Mesothelial cell of epicardium (in vitro differentiated cells): ENCODE measurements around the gene ACTRT3. TPM values are rescaled to one million over a fixed set of nuclear protein-coding genes. Genes with fewer than 3 reads are reported as not detected.

Experiments
- DNase-seq, 2 experiments: peaks; one replicate each; pipeline ENCODE4 v3.0.0; 2021; ENCODE audit warnings: low spot score in 2 of 2; ENCODE audit not compliant: unreplicated experiment in 2 of 2
- H3K27ac Mint-ChIP-seq: 2 replicates; pipeline ENCODE4 v1.8.0; 2021; ENCODE audit warnings: mixed read lengths
- H3K27me3 Mint-ChIP-seq: 2 replicates; pipeline ENCODE4 v1.8.0; 2021; ENCODE audit warnings: low read depth, mixed read lengths
- H3K36me3 Mint-ChIP-seq: 2 replicates; pipeline ENCODE4 v1.8.0; 2021; ENCODE audit warnings: mixed read lengths
- H3K4me1 Mint-ChIP-seq: 2 replicates; pipeline ENCODE4 v1.8.0; 2021; ENCODE audit warnings: mixed read lengths
- H3K4me3 Mint-ChIP-seq: 2 replicates; pipeline ENCODE4 v1.8.0; 2021; ENCODE audit warnings: mild to moderate bottlenecking, moderate library complexity, mixed read lengths
- H3K9me3 Mint-ChIP-seq: 2 replicates; pipeline ENCODE4 v1.8.0; 2021; ENCODE audit warnings: mixed read lengths
- CTCF ChIP-seq: fragments of 200-600 bp; sonication (generic); IDR thresholded peaks from one replicate; pipeline ENCODE4 v1.5.0; 2021; ENCODE audit warnings: antibody characterized with exemption; ENCODE audit not compliant: unreplicated experiment
- total RNA-seq: library from RNA; stranded (reverse); gene quantifications from 3 replicates; pipeline ENCODE4 v1.2.1, GENCODE V29; 2021

ACTRT3 gene
- total RNA-seq, 1 donor from 2014 or later = 3.5 TPM

GRCh38 chr3:169772305-169772896, 3.0 kb upstream of the ACTRT3 start:
- Mint-ChIP-seq H3K36me3 (peaks cover 5% of the 10 kb centered on the region), H3K4me1 (peaks cover 33% of the 10 kb centered on the region), H3K27me3 (no peaks in the 10 kb centered on the region), H3K4me3 (peak overlapping the region; percentile 96), H3K27ac (peak overlapping the region; percentile 99), H3K9me3 (no peaks in the 10 kb centered on the region)
- DNase-seq = peak in 1 of 2 experiments; percentile 71
- no peak for TF ChIP-seq CTCF

- TF ChIP-seq CTCF = no peak
- Mint-ChIP-seq H3K4me3 (peak overlapping the region; percentile 96), H3K36me3 (peaks cover 3% of the 10 kb centered on the region), H3K4me1 (peaks cover 33% of the 10 kb centered on the region), H3K27me3 (no peaks in the 10 kb centered on the region), H3K9me3 (no peaks in the 10 kb centered on the region), H3K27ac (peak overlapping the region; percentile 99)
- peak; percentile 26 to 65 for DNase-seq
These were observed 2.3 kb upstream of the ACTRT3 start for GRCh38 chr3:169771497-169772304.

DNA sequence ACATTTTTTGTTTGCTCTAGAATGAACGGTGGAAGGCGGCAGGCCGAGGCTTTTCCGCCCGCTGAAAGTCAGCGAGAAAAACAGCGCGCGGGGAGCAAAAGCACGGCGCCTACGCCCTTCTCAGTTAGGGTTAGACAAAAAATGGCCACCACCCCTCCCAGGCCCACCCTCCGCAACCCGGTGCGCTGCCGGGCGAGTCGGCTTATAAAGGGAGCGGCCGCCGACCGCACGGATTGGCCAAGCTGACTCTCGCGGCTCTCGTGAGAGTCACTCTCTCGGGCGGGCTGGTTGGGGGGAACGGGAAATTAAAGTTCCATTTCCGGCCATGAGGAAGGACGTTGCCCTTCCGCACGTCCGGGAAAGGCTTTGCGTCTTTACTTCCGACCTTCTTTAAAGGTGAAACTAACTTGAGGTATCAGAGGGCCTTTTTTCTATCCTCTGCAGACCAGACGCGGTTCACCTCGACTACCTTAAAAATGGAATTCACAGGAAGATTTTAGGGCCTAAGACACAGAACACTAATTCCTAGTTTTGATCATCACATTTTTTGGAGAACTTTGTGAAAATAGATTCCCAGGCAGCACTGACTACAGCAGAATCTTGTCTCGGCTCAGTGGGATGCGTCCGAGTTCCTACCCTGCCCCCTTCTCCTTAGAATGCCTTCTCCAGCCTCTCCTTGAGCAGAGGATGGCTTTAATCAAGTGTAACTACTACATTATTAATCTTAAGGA, 4.3 kb downstream of the ACTRT3 start, which contains the start of gene TERC:
Gene TERC, minus strand, starts transcription at position 179 of the 731 bp plus-strand sequence.
- Mint-ChIP-seq H3K4me1 (peaks cover 8% of the 10 kb centered on the region), H3K9me3 (peaks cover 19% of the 10 kb centered on the region), H3K36me3 (peaks cover 12% of the 10 kb centered on the region), H3K27ac (peak within 1 kb of the TSS; percentile 96), H3K27me3 (no peaks in the 10 kb centered on the region), H3K4me3 (peak within 1 kb of the TSS; percentile 81)
- no peak for TF ChIP-seq CTCF
- peak; percentile 65 to 76 for DNase-seq

- Mint-ChIP-seq H3K27ac (peak overlapping the region; percentile 94), H3K4me3 (peak overlapping the region; percentile 81), H3K36me3 (peaks cover 12% of the 10 kb centered on the region), H3K9me3 (peaks cover 19% of the 10 kb centered on the region), H3K27me3 (no peaks in the 10 kb centered on the region), H3K4me1 (peaks cover 7% of the 10 kb centered on the region)
- no peak for TF ChIP-seq CTCF
- DNase-seq = peak in 1 of 2 experiments; percentile 45
These were observed 5.0 kb downstream of the ACTRT3 start for GRCh38 chr3:169764312-169764881.

DNA sequence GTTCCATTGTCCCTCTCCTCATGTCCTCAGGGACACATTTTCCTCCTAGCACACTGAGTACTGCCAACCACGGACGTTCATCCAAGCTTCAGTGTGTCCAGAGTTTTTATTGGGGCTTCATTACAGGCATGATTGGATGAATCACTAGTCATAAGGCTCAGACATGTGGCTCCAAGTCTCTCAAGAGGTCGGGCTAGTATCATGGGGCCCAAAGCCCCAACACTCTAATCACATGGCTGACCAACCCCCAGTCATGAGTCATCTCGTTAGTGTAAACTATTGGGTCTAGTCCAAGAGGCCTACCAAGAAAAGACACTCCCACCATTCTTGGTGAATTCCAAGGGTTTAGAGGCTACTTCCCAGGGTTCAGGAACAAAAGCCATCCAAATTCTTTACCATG, 8.9 kb downstream of the ACTRT3 start:
- Mint-ChIP-seq H3K36me3 (peaks cover 4% of the 10 kb centered on the region), H3K9me3 (peaks cover 12% of the 10 kb centered on the region), H3K27me3 (no peaks in the 10 kb centered on the region), H3K4me3 (no peak overlapping the region), H3K4me1 (peaks cover 26% of the 10 kb centered on the region), H3K27ac (no peak overlapping the region)
- DNase-seq = no peak
- no peak for TF ChIP-seq CTCF
